Body of pancreas (tissue), 4 donors: ENCODE data around the gene SKOR1.

Experiments
- CTCF ChIP-seq, 7 experiments: fragments of 450-650 bp in 4 of 7; fragments of 200-600 bp in 3 of 7; sonication (generic) in 3 of 7; IDR thresholded peaks; one replicate each; pipeline ENCODE4 v1.5.1; 2016 to 2019; ENCODE audit warnings: antibody characterized with exemption in 7 of 7
- POLR2A ChIP-seq, 3 donors: fragments of 450-650 bp; IDR thresholded peaks; one replicate each; pipeline ENCODE4 v1.6.1; 2016; ENCODE audit warnings: antibody characterized with exemption in 3 of 3, mild to moderate bottlenecking in 2 of 3

GRCh38 chr15:67862750-67863441 lies 37.6 kb downstream of the SKOR1 start:
- TF ChIP-seq CTCF (IDR thresholded peaks at IDR 0.05), result no peak
- no peak for TF ChIP-seq POLR2A (IDR thresholded peaks at IDR 0.05)
